HepG2 (cell line): ENCODE results near the gene KAZN. TPM values are rescaled to one million over a fixed set of nuclear protein-coding genes. Genes with fewer than 3 reads are reported as not detected.

Experiments used
- ATAC-seq: fragments of 200-7000 bp; cut with Tn5 transposase; 3 replicates; pipeline ENCODE4 v1.9.1; 2020; ENCODE audit warnings: mild to moderate bottlenecking, moderate library complexity
- BruUV-seq: library from RNA; stranded (reverse); fragments of 400-500 nt; replicated peaks from 2 replicates; lab custom pipeline; 2021; lab: Mats Ljungman, UMichigan
- CTCF ChIA-PET: fragments of 300-600 bp; formaldehyde crosslinking; extraction: SDS; loops from one replicate; lab custom pipeline; 2021; ENCODE audit warnings: low total read pairs, inconsistent platforms, low intra/inter-chr PET ratio; lab: Yijun Ruan, JAX
- POLR2A ChIA-PET: fragments of 350-600 bp; sonication (Branson Sonifier 250); formaldehyde crosslinking; loops from one replicate; lab custom pipeline; 2020; ENCODE audit warnings: antibody characterized with exemption, inconsistent platforms; lab: Yijun Ruan, JAX
- DNase-seq: peaks from one replicate; pipeline ENCODE4 v3.0.0-alpha.2; 2015; ENCODE audit warnings: low spot score
- FAIRE-seq: peaks from 3 replicates; lab custom pipeline; 2011; peaks lifted over from hg19 to GRCh38; lab: Jason Lieb, UNC
- H2AFZ ChIP-seq: one replicate; pipeline ENCODE4 v1.6.1; 2011; ENCODE audit warnings: low read length, inconsistent platforms
- H3K27ac ChIP-seq: fragments of 300-600 bp; 3 replicates; pipeline ENCODE4 v1.8.0; 2011; ENCODE audit warnings: mixed run types, mild to moderate bottlenecking, mixed read lengths, low read length, inconsistent platforms; ENCODE audit not compliant: insufficient read depth; ENCODE audit errors: extremely low read length
- H3K27me3 ChIP-seq, 2 experiments: fragments of 200-600 bp in 1 of 2; 2 replicates in 1 of 2; 3 replicates in 1 of 2; pipeline versions ENCODE4 v1.6.0 to v1.8.0; 2011; ENCODE audit warnings: low read length in 2 of 2, mild to moderate bottlenecking in 2 of 2, moderate library complexity in 2 of 2, inconsistent platforms in 1 of 2; ENCODE audit not compliant: insufficient read depth in 2 of 2, control insufficient read depth in 1 of 2
- H3K36me3 ChIP-seq, 2 experiments: fragments of 200-600 bp in 1 of 2; replicated peaks in 1 of 2; 2 replicates in 1 of 2; 3 replicates in 1 of 2; pipeline versions ENCODE4 v1.5.1 to v1.8.0; 2011; ENCODE audit warnings: low read length in 2 of 2, inconsistent platforms in 1 of 2; ENCODE audit not compliant: insufficient read depth in 2 of 2, control insufficient read depth in 1 of 2
- H3K4me1 ChIP-seq: 2 replicates; pipeline ENCODE4 v1.5.1; 2012; ENCODE audit warnings: low read length, inconsistent platforms; ENCODE audit not compliant: insufficient read depth
- H3K4me2 ChIP-seq: 2 replicates; pipeline ENCODE4 v1.6.0; 2011; ENCODE audit warnings: low read depth, low read length, inconsistent platforms
- H3K4me3 ChIP-seq, 3 experiments: fragments of 200-600 bp in 1 of 3; sonication (generic), shearing (Covaris generic) in 1 of 3; replicated peaks in 1 of 3; 2 replicates each; pipeline ENCODE4 v1.5.1; 2011 to 2016; ENCODE audit warnings: low read length in 3 of 3, inconsistent platforms in 2 of 3, low read depth in 2 of 3, mild to moderate bottlenecking in 2 of 3, control low read depth in 1 of 3, mixed read lengths in 1 of 3; ENCODE audit not compliant: insufficient read depth in 1 of 3
- H3K79me2 ChIP-seq: one replicate; pipeline ENCODE4 v1.6.1; 2011; ENCODE audit warnings: low read length, inconsistent platforms; ENCODE audit not compliant: insufficient read depth
- H3K9ac ChIP-seq: 2 replicates; pipeline ENCODE4 v1.6.0; 2011; ENCODE audit warnings: mild to moderate bottlenecking, low read depth, low read length, inconsistent platforms; ENCODE audit not compliant: insufficient read depth
- H3K9me3 ChIP-seq: 2 replicates; pipeline ENCODE4 v1.5.1; 2012; ENCODE audit warnings: mild to moderate bottlenecking, low read length
- H4K20me1 ChIP-seq: 2 replicates; pipeline ENCODE4 v1.6.0; 2011; ENCODE audit warnings: inconsistent platforms, mild to moderate bottlenecking, low read length, moderate library complexity; ENCODE audit not compliant: insufficient read depth
- CHD2 ChIP-seq: IDR thresholded peaks from 2 replicates; pipeline ENCODE4 v1.6.1; 2011; ENCODE audit warnings: low read depth, low read length, improper control_type of control experiment
- IKZF4 ChIP-seq: sonication (generic); formaldehyde crosslinking; IDR thresholded peaks from 2 replicates; pipeline ENCODE4 v1.5.1; 2020; ENCODE audit warnings: borderline replicate concordance, mild to moderate bottlenecking, low read depth, missing genetic modification reagents; ENCODE audit errors: not compliant biosample characterization
- MATR3 ChIP-seq: sonication (generic); formaldehyde crosslinking; IDR thresholded peaks from 2 replicates; pipeline ENCODE4 v1.4.0; 2020; ENCODE audit warnings: missing genetic modification reagents
- NFKB2 ChIP-seq: sonication (generic); formaldehyde crosslinking; IDR thresholded peaks from 2 replicates; pipeline ENCODE4 v1.4.0; 2020; ENCODE audit warnings: missing genetic modification reagents, borderline replicate concordance
- ZKSCAN5 ChIP-seq: sonication (generic); formaldehyde crosslinking; IDR thresholded peaks from 2 replicates; pipeline ENCODE4 v1.5.1; 2020; ENCODE audit warnings: mild to moderate bottlenecking, missing genetic modification reagents
- ZNF12 ChIP-seq: sonication (generic); formaldehyde crosslinking; IDR thresholded peaks from 2 replicates; pipeline ENCODE4 v1.5.0; 2020; ENCODE audit warnings: missing genetic modification reagents
- ZNF335 ChIP-seq: sonication (generic); formaldehyde crosslinking; IDR thresholded peaks from 2 replicates; pipeline ENCODE4 v1.4.0; 2020; ENCODE audit warnings: missing genetic modification reagents
- ZNF337 ChIP-seq: sonication (generic); formaldehyde crosslinking; IDR thresholded peaks from 2 replicates; pipeline ENCODE4 v1.5.1; 2020; ENCODE audit warnings: missing genetic modification reagents, low read depth, mild to moderate bottlenecking, borderline replicate concordance
- ZNF343 ChIP-seq: sonication (generic); formaldehyde crosslinking; IDR thresholded peaks from 2 replicates; pipeline ENCODE4 v1.4.0; 2020; ENCODE audit warnings: mild to moderate bottlenecking, missing genetic modification reagents
- ZNF432 ChIP-seq: sonication (generic); formaldehyde crosslinking; IDR thresholded peaks from 2 replicates; pipeline ENCODE4 v1.5.0; 2020; ENCODE audit warnings: missing genetic modification reagents, mild to moderate bottlenecking, borderline replicate concordance
- ZNF782 ChIP-seq: sonication (generic); formaldehyde crosslinking; IDR thresholded peaks from 2 replicates; pipeline ENCODE4 v1.4.0; 2020; ENCODE audit warnings: missing genetic modification reagents, mild to moderate bottlenecking, borderline replicate concordance
- WGBS: methylation state at CpG from one replicate; pipeline ENCODE4 v1.1.6; 2017; ENCODE audit warnings: low lambda C conversion rate; 5-methylcytosine and 5-hydroxymethylcytosine counted together
- in situ Hi-C: cut with HindIII; loops from 2 replicates; pipeline ENCODE4 v1.10.0; 2017; ENCODE audit warnings: low pct_unique_long_range_greater_than_20kb; ENCODE audit not compliant: extremely low pct_ligation_motif_present
- intact Hi-C: fragments of 100-400 bp; cut with micrococcal nuclease; formaldehyde crosslinking; loops from one replicate; pipeline ENCODE4 v1.10.0; 2022; ENCODE audit not compliant: unreplicated experiment
- polyA plus RNA-seq, 8 experiments: library from polyadenylated mRNA; depleted of rRNA in 3 of 8; stranded (reverse) in 7 of 8; unstranded in 1 of 8; fragments of >200 nt; fragmentation: Illumina TruSeq in 4 of 8; extraction: Trizol in 4 of 8; gene quantifications; 2 replicates each; pipeline versions ENCODE4 v1.2.1 to v1.2.3, GENCODE V29; 2011 to 2016; ENCODE audit warnings: low read depth in 4 of 8, missing spikeins in 1 of 8, mixed read lengths in 1 of 8; ENCODE audit not compliant: insufficient read depth in 1 of 8
- total RNA-seq, 5 experiments: library from RNA; depleted of rRNA; stranded (reverse); fragments of >200 nt; fragmentation: Illumina TruSeq; extraction: Trizol; gene quantifications; 2 replicates each; pipeline ENCODE4 v1.2.3, GENCODE V29; 2016; ENCODE audit warnings: low read depth in 1 of 5
- TF ChIP-seq, protein P1 (sequence below): sonication (generic); formaldehyde crosslinking; IDR thresholded peaks from 2 replicates; pipeline ENCODE4 v1.4.0; 2020; ENCODE audit warnings: missing genetic modification reagents
- TF ChIP-seq, protein P2 (sequence below): fragments of 450-650 bp; IDR thresholded peaks from 2 replicates; pipeline ENCODE4 v1.6.1; 2017
- TF ChIP-seq, protein P3 (sequence below): sonication (generic); formaldehyde crosslinking; IDR thresholded peaks from 2 replicates; pipeline ENCODE4 v1.8.0; 2022; ENCODE audit warnings: low read depth, missing genetic modification reagents

Gene KAZN
- total and polyA plus RNA-seq, 2 of the 13 experiments (the other 11 are each of a cell fraction or from before 2014, with no cell fraction given): 10.4 to 13.5 TPM

DNA sequence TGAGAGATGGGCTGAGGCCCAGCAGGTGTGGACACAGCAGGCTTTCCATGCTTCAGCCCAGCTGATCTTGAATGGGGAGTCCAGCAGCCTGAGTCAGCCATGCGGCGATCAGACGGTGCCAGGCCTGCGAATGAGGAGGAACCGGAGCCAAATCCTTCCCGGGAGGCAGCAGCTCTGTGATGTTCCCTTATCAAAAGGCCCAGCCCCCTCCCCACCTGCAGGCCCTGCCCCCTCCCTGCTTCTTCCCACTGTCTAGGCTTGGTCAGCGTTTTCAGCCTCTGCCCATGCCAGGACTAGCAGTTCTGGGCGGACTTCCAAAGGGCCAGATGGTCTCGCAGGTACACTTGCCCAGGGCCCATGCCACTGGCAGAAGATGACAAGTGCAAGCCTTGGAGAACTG, 253.8 kb downstream of the KAZN start (continued):
- TF ChIP-seq, protein P1, sequence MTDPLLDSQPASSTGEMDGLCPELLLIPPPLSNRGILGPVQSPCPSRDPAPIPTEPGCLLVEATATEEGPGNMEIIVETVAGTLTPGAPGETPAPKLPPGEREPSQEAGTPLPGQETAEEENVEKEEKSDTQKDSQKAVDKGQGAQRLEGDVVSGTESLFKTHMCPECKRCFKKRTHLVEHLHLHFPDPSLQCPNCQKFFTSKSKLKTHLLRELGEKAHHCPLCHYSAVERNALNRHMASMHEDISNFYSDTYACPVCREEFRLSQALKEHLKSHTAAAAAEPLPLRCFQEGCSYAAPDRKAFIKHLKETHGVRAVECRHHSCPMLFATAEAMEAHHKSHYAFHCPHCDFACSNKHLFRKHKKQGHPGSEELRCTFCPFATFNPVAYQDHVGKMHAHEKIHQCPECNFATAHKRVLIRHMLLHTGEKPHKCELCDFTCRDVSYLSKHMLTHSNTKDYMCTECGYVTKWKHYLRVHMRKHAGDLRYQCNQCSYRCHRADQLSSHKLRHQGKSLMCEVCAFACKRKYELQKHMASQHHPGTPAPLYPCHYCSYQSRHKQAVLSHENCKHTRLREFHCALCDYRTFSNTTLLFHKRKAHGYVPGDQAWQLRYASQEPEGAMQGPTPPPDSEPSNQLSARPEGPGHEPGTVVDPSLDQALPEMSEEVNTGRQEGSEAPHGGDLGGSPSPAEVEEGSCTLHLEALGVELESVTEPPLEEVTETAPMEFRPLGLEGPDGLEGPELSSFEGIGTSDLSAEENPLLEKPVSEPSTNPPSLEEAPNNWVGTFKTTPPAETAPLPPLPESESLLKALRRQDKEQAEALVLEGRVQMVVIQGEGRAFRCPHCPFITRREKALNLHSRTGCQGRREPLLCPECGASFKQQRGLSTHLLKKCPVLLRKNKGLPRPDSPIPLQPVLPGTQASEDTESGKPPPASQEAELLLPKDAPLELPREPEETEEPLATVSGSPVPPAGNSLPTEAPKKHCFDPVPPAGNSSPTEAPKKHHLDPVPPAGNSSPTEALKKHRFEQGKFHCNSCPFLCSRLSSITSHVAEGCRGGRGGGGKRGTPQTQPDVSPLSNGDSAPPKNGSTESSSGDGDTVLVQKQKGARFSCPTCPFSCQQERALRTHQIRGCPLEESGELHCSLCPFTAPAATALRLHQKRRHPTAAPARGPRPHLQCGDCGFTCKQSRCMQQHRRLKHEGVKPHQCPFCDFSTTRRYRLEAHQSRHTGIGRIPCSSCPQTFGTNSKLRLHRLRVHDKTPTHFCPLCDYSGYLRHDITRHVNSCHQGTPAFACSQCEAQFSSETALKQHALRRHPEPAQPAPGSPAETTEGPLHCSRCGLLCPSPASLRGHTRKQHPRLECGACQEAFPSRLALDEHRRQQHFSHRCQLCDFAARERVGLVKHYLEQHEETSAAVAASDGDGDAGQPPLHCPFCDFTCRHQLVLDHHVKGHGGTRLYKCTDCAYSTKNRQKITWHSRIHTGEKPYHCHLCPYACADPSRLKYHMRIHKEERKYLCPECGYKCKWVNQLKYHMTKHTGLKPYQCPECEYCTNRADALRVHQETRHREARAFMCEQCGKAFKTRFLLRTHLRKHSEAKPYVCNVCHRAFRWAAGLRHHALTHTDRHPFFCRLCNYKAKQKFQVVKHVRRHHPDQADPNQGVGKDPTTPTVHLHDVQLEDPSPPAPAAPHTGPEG (CRISPR knock-in tag): no peak
- TF ChIP-seq CHD2: no peak
- no peak for TF ChIP-seq MATR3 (CRISPR knock-in tag)

DNA sequence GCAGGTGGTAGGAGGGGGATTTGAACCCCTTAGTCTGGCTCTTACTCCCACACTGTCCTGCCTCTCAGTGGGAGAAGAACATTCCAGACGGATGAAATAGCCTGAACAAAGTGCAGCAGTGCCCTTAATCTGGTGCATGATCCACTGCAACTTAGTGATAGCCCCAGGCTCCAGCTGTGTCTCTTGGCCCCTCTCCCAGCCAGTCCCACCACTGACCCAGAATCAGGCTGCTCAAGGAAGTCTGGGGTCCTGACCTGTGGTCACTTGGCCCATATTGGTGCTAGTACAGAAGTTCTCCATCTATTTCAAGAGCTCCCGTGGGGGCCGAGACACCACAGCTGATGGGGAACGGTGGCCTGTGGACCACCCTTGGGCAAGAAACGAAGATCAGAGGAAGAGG, 255.0 kb downstream of the KAZN start:
- Histone ChIP-seq H3K4me1 (no peaks in the 10 kb centered on the region), H3K27ac (no peak overlapping the region), H3K9ac (no peak overlapping the region), H2AFZ (no peak overlapping the region), H3K79me2 (no peaks in the 10 kb centered on the region), H4K20me1 (no peaks in the 10 kb centered on the region), H3K4me2 (no peak overlapping the region), H3K9me3 (no peaks in the 10 kb centered on the region), H3K4me3 (no peak overlapping the region), H3K27me3 (peaks cover 0 to 62% of the 10 kb centered on the region in 2 experiments), H3K36me3 (no peaks in the 10 kb centered on the region)
- intact Hi-C loops: no loop called here
- POLR2A ChIA-PET: no interaction called here
- WGBS: 17% methylated on average over 4 of the region's 5 CpGs
- CTCF ChIA-PET: no interaction called here
- no TSS peak for BruUV-seq
- in situ Hi-C loops: no loop called here
- DNase-seq (no peak), ATAC-seq (no peak), FAIRE-seq (no peak)
- TF ChIP-seq, protein P2, sequence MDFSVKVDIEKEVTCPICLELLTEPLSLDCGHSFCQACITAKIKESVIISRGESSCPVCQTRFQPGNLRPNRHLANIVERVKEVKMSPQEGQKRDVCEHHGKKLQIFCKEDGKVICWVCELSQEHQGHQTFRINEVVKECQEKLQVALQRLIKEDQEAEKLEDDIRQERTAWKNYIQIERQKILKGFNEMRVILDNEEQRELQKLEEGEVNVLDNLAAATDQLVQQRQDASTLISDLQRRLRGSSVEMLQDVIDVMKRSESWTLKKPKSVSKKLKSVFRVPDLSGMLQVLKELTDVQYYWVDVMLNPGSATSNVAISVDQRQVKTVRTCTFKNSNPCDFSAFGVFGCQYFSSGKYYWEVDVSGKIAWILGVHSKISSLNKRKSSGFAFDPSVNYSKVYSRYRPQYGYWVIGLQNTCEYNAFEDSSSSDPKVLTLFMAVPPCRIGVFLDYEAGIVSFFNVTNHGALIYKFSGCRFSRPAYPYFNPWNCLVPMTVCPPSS: no peak
- no peak for TF ChIP-seq ZNF337 (CRISPR knock-in tag)
- no peak for TF ChIP-seq ZKSCAN5 (CRISPR knock-in tag)
- no peak for TF ChIP-seq IKZF4 (CRISPR knock-in tag)
- no peak for TF ChIP-seq ZNF343 (CRISPR knock-in tag)
- no peak for TF ChIP-seq ZNF335 (CRISPR knock-in tag)
- no peak for TF ChIP-seq ZNF12
- TF ChIP-seq ZNF782 (CRISPR knock-in tag): no peak
- no peak for TF ChIP-seq NFKB2
- no peak for TF ChIP-seq ZNF432 (CRISPR knock-in tag)
- TF ChIP-seq, protein P3, sequence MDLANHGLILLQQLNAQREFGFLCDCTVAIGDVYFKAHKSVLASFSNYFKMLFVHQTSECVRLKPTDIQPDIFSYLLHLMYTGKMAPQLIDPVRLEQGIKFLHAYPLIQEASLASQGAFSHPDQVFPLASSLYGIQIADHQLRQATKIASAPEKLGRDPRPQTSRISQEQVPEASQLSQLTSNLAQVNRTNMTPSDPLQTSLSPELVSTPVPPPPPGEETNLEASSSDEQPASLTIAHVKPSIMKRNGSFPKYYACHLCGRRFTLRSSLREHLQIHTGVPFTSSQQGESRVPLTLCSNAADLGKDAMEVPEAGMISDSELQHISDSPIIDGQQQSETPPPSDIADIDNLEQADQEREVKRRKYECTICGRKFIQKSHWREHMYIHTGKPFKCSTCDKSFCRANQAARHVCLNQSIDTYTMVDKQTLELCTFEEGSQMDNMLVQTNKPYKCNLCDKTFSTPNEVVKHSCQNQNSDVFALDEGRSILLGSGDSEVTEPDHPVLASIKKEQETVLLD: no peak
